ENCODE data around the gene BRMS1. TPM values are rescaled to one million over a fixed set of nuclear protein-coding genes. Genes with fewer than 3 reads are reported as not detected.
A peak's percentile ranks its signal among the peaks of the same experiment; 100 is the strongest.

BRMS1 gene
- total and polyA plus RNA-seq, 2 donors from 2014 or later, result 32.8 to 69.7 TPM

GRCh38 chr11:66334605-66335442 lies 10.1 kb downstream of the BRMS1 start:
- intact Hi-C loops (cut with DNase I), result no loop called here
- no peak for TF ChIP-seq CTCF (IDR thresholded peaks at IDR 0.05; ENCODE audit: borderline replicate concordance, extremely low read depth, insufficient read depth)
- Histone ChIP-seq H3K4me3 (ENCODE audit: low read length in 3 of 3) (peak overlapping the region in 1 of 3 donors; percentile 42), H3K27me3 (ENCODE audit: control insufficient read depth, insufficient read depth, low read length) (no peaks in the 10 kb centered on the region), H3K36me3 (ENCODE audit: control insufficient read depth in 2 of 3, insufficient read depth in 3 of 3, low read length in 3 of 3) (peaks cover 0 to 5% (median 1%) of the 10 kb centered on the region in 3 donors), H3K9me3 (ENCODE audit: control insufficient read depth in 2 of 3, insufficient read depth in 1 of 3, low read length in 3 of 3) (no peaks in the 10 kb centered on the region), H3K27ac (ENCODE audit: low read depth in 2 of 2, low read length in 2 of 2) (no peak overlapping the region), H3K9ac (ENCODE audit: low read length in 3 of 3) (no peak overlapping the region), H3K4me1 (ENCODE audit: control insufficient read depth in 2 of 3, insufficient read depth in 2 of 3, low read depth in 1 of 3, low read length in 3 of 3) (peaks cover 0 to 8% (median 2%) of the 10 kb centered on the region in 3 donors)
- DNase-seq (peak in 2 of 5 donors; percentile 51 to 79), FAIRE-seq (no peak)

- Histone ChIP-seq H3K9me3 (ENCODE audit: control insufficient read depth in 2 of 3, insufficient read depth in 1 of 3, low read length in 3 of 3) (no peaks in the 10 kb centered on the region), H3K27me3 (ENCODE audit: control insufficient read depth, insufficient read depth, low read length) (no peaks in the 10 kb centered on the region), H3K9ac (ENCODE audit: low read length in 3 of 3) (no peak overlapping the region), H3K4me1 (ENCODE audit: control insufficient read depth in 2 of 3, insufficient read depth in 2 of 3, low read depth in 1 of 3, low read length in 3 of 3) (peaks cover 0 to 8% (median 2%) of the 10 kb centered on the region in 3 donors), H3K4me3 (ENCODE audit: low read length in 3 of 3) (no peak overlapping the region), H3K36me3 (ENCODE audit: control insufficient read depth in 2 of 3, insufficient read depth in 3 of 3, low read length in 3 of 3) (peaks cover 0 to 2% (median 0%) of the 10 kb centered on the region in 3 donors), H3K27ac (ENCODE audit: low read depth in 2 of 2, low read length in 2 of 2) (no peak overlapping the region)
- intact Hi-C loops (cut with DNase I), result no loop called here
- peak in 2 of 5 donors; percentile 33 to 61 for DNase-seq
- no peak for TF ChIP-seq CTCF (IDR thresholded peaks at IDR 0.05; ENCODE audit: borderline replicate concordance, extremely low read depth, insufficient read depth)
- FAIRE-seq, result no peak
Measured at GRCh38 chr11:66333896-66334604, 10.9 kb downstream of the BRMS1 start.

- no peaks in the 10 kb centered on the region for H3K9me3 ChIP-seq (ENCODE audit: control insufficient read depth in 2 of 3, insufficient read depth in 1 of 3, low read length in 3 of 3)
- peaks cover 2 to 13% (median 4%) of the 10 kb centered on the region in 3 donors for H3K4me1 ChIP-seq (ENCODE audit: control insufficient read depth in 2 of 3, insufficient read depth in 2 of 3, low read depth in 1 of 3, low read length in 3 of 3)
- no peak overlapping the region for H3K4me3 ChIP-seq (ENCODE audit: low read length in 3 of 3)
- DNase-seq (peak in 1 of 5 donors; percentile 51), FAIRE-seq (no peak)
- no peak overlapping the region for H3K9ac ChIP-seq (ENCODE audit: low read length in 3 of 3)
- no peaks in the 10 kb centered on the region for H3K27me3 ChIP-seq (ENCODE audit: control insufficient read depth, insufficient read depth, low read length)
- no peaks in the 10 kb centered on the region for H3K36me3 ChIP-seq (ENCODE audit: control insufficient read depth in 2 of 3, insufficient read depth in 3 of 3, low read length in 3 of 3)
- TF ChIP-seq CTCF (IDR thresholded peaks at IDR 0.05; ENCODE audit: borderline replicate concordance, extremely low read depth, insufficient read depth), result no peak
- H3K27ac ChIP-seq (ENCODE audit: low read depth in 2 of 2, low read length in 2 of 2), result no peak overlapping the region
- intact Hi-C loops (cut with DNase I), result no loop called here
Measured at GRCh38 chr11:66333220-66333877, 11.6 kb downstream of the BRMS1 start.

Measured in kidney (tissue), 14 donors.